MM.1S (cell line): ENCODE data around the gene CDYL2.

Source experiments
- DNase-seq: peaks from one replicate; pipeline ENCODE4 v3.0.0-alpha.2; 2015
- H2AFZ ChIP-seq: fragments of 300-600 bp; sonication (generic); 2 replicates; pipeline ENCODE4 v1.6.0; 2016; ENCODE audit warnings: antibody characterized with exemption, low read length
- H3F3A ChIP-seq: fragments of 300-600 bp; sonication (generic); 2 replicates; pipeline ENCODE4 v1.6.1; 2016; ENCODE audit warnings: mild to moderate bottlenecking, antibody characterized with exemption, low read length, moderate library complexity, mixed read lengths; ENCODE audit not compliant: insufficient read depth
- H3K27ac ChIP-seq: fragments of 300-600 bp; sonication (generic); 2 replicates; pipeline ENCODE4 v1.5.1; 2016; ENCODE audit warnings: mild to moderate bottlenecking, low read length
- H3K27me3 ChIP-seq: fragments of 300-600 bp; sonication (generic); replicated peaks from 2 replicates; pipeline ENCODE4 v1.6.0; 2016; ENCODE audit warnings: low read length; ENCODE audit not compliant: insufficient read depth
- H3K36me3 ChIP-seq: fragments of 300-600 bp; sonication (generic); replicated peaks from 2 replicates; pipeline ENCODE4 v1.6.1; 2016; ENCODE audit warnings: mild to moderate bottlenecking, low read length, mixed read lengths; ENCODE audit not compliant: insufficient read depth
- H3K4me1 ChIP-seq: fragments of 300-600 bp; sonication (generic); 2 replicates; pipeline ENCODE4 v1.6.1; 2016; ENCODE audit warnings: low read length, mixed read lengths
- H3K4me2 ChIP-seq: fragments of 300-600 bp; sonication (generic); 2 replicates; pipeline ENCODE4 v1.6.0; 2016; ENCODE audit warnings: low read depth, low read length
- H3K4me3 ChIP-seq: fragments of 300-600 bp; sonication (generic); 2 replicates; pipeline ENCODE4 v1.5.1; 2016; ENCODE audit warnings: low read length, mixed read lengths
- H3K79me2 ChIP-seq: fragments of 300-600 bp; sonication (generic); 2 replicates; pipeline ENCODE4 v1.6.1; 2016; ENCODE audit warnings: mixed run types, low read length, mixed read lengths
- H3K9ac ChIP-seq: fragments of 300-600 bp; sonication (generic); 2 replicates; pipeline ENCODE4 v1.6.1; 2016; ENCODE audit warnings: low read length, mixed read lengths
- H3K9me2 ChIP-seq: fragments of 300-600 bp; sonication (generic); replicated peaks from 2 replicates; pipeline ENCODE4 v1.6.1; 2016; ENCODE audit warnings: mild to moderate bottlenecking, low read length, mixed read lengths; ENCODE audit not compliant: insufficient read depth
- H3K9me3 ChIP-seq: fragments of 300-600 bp; sonication (generic); replicated peaks from 2 replicates; pipeline ENCODE4 v1.6.1; 2016; ENCODE audit warnings: mild to moderate bottlenecking, low read length, mixed read lengths; ENCODE audit not compliant: insufficient read depth
- H4K20me1 ChIP-seq: fragments of 300-600 bp; sonication (generic); 2 replicates; pipeline ENCODE4 v1.6.1; 2016; ENCODE audit warnings: mild to moderate bottlenecking, low read length, moderate library complexity, mixed read lengths; ENCODE audit not compliant: insufficient read depth
- CTCF ChIP-seq: fragments of 300-600 bp; sonication (generic); IDR thresholded peaks from 2 replicates; pipeline ENCODE4 v1.5.1; 2016; ENCODE audit warnings: antibody characterized with exemption, low read length, mixed read lengths
- EZH2 ChIP-seq: fragments of 300-600 bp; sonication (generic); optimal IDR thresholded peaks from 2 replicates; pipeline ENCODE3; 2017; ENCODE audit warnings: low read depth, mild to moderate bottlenecking, antibody characterized with exemption, low read length, mixed read lengths
- EZH2phosphoT487 ChIP-seq: fragments of 300-600 bp; sonication (generic); IDR thresholded peaks from 2 replicates; pipeline ENCODE4 v1.6.1; 2018; ENCODE audit warnings: antibody characterized with exemption, low read length

The CDYL2 gene

GRCh38 chr16:80723981-80724380 is 80.4 kb downstream of the CDYL2 start:
- no peak overlapping the region for H3K4me2 ChIP-seq
- H3K9me2 ChIP-seq: no peaks in the 10 kb centered on the region
- no peak for DNase-seq
- no peaks in the 10 kb centered on the region for H3K9me3 ChIP-seq
- H3K27ac ChIP-seq: no peak overlapping the region
- no peaks in the 10 kb centered on the region for H3K27me3 ChIP-seq
- H3K9ac ChIP-seq: no peak overlapping the region
- no peaks in the 10 kb centered on the region for H3K4me1 ChIP-seq
- no peaks in the 10 kb centered on the region for H3K79me2 ChIP-seq
- no peaks in the 10 kb centered on the region for H3K36me3 ChIP-seq
- no peak for TF ChIP-seq CTCF
- no peak for TF ChIP-seq EZH2
- no peak for TF ChIP-seq EZH2phosphoT487
- no peaks in the 10 kb centered on the region for H4K20me1 ChIP-seq
- H2AFZ ChIP-seq: no peak overlapping the region
- H3F3A ChIP-seq: no peaks in the 10 kb centered on the region
- H3K4me3 ChIP-seq: no peak overlapping the region

- no peak for DNase-seq
- Histone ChIP-seq H3K27ac (no peak overlapping the region), H3F3A (no peaks in the 10 kb centered on the region), H3K4me2 (no peak overlapping the region), H4K20me1 (no peaks in the 10 kb centered on the region), H3K4me3 (no peak overlapping the region), H3K9me3 (no peaks in the 10 kb centered on the region), H2AFZ (no peak overlapping the region), H3K4me1 (no peaks in the 10 kb centered on the region), H3K9me2 (no peaks in the 10 kb centered on the region), H3K79me2 (no peaks in the 10 kb centered on the region), H3K9ac (no peak overlapping the region), H3K36me3 (no peaks in the 10 kb centered on the region), H3K27me3 (no peaks in the 10 kb centered on the region)
- TF ChIP-seq EZH2: no peak
Measured at GRCh38 chr16:80723091-80723490, 81.3 kb downstream of the CDYL2 start.

- no peaks in the 10 kb centered on the region for H3K36me3 ChIP-seq
- no peaks in the 10 kb centered on the region for H3F3A ChIP-seq
- no peak overlapping the region for H2AFZ ChIP-seq
- no peaks in the 10 kb centered on the region for H3K9me2 ChIP-seq
- no peak overlapping the region for H3K9ac ChIP-seq
- H3K9me3 ChIP-seq: no peaks in the 10 kb centered on the region
- H3K4me3 ChIP-seq: no peak overlapping the region
- H4K20me1 ChIP-seq: no peaks in the 10 kb centered on the region
- H3K79me2 ChIP-seq: no peaks in the 10 kb centered on the region
- H3K27ac ChIP-seq: no peak overlapping the region
- no peak overlapping the region for H3K4me2 ChIP-seq
- TF ChIP-seq CTCF (no peak), EZH2phosphoT487 (no peak)
- H3K4me1 ChIP-seq: no peaks in the 10 kb centered on the region
- H3K27me3 ChIP-seq: no peaks in the 10 kb centered on the region
- DNase-seq: no peak
Measured at GRCh38 chr16:80720804-80721371, 83.5 kb downstream of the CDYL2 start.

DNA sequence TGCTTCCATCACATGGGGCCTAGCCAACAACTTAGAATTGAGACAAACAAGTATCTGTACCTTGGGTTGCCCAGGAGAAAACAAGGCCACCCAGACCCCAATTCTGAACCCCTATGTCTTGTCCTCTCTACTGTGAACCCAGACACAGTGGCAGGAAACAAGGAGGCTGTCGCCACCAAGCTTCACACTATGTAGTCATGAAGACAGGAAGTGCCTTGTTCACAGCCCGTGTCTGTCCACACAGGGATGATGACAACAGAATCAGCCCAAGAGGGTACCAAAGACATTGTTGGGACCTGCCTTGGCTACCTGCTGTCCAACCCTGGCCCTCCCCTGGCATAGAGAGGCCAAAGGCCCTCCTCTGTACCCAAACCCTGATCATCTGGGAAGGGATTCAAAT is 84.8 kb downstream of the CDYL2 start:
- H3K4me2 ChIP-seq: no peak overlapping the region
- no peak overlapping the region for H2AFZ ChIP-seq
- H3K27ac ChIP-seq: no peak overlapping the region
- no peaks in the 10 kb centered on the region for H3K9me3 ChIP-seq
- no peak overlapping the region for H3K9ac ChIP-seq
- no peaks in the 10 kb centered on the region for H4K20me1 ChIP-seq
- H3K36me3 ChIP-seq: no peaks in the 10 kb centered on the region
- H3F3A ChIP-seq: no peaks in the 10 kb centered on the region
- no peak for DNase-seq
- H3K79me2 ChIP-seq: no peaks in the 10 kb centered on the region
- H3K27me3 ChIP-seq: no peaks in the 10 kb centered on the region
- H3K4me1 ChIP-seq: no peaks in the 10 kb centered on the region
- H3K4me3 ChIP-seq: no peak overlapping the region
- no peak for TF ChIP-seq CTCF
- TF ChIP-seq EZH2: no peak
- no peak for TF ChIP-seq EZH2phosphoT487
- no peaks in the 10 kb centered on the region for H3K9me2 ChIP-seq
